ENCODE measurements around the gene CAMSAP1.

Gene CAMSAP1

GRCh38 chr9:135883410-135884089 is 23.8 kb downstream of the CAMSAP1 start:
- no peak for DNase-seq (ENCODE audit: low spot score)

GRCh38 chr9:135882011-135882410 is 25.3 kb downstream of the CAMSAP1 start:
- DNase-seq (ENCODE audit: low spot score) = no peak

GRCh38 chr9:135880438-135880837 is 26.9 kb downstream of the CAMSAP1 start:
- DNase-seq (ENCODE audit: low spot score) = no peak

- no peak for DNase-seq (ENCODE audit: low spot score)
Observed at GRCh38 chr9:135879619-135880018, 27.7 kb downstream of the CAMSAP1 start.

- DNase-seq (ENCODE audit: low spot score) = no peak
Observed at GRCh38 chr9:135879237-135879601, 28.1 kb downstream of the CAMSAP1 start.

GRCh38 chr9:135878528-135879236 is 28.7 kb downstream of the CAMSAP1 start:
- no peak for DNase-seq (ENCODE audit: low spot score)

- no peak for DNase-seq (ENCODE audit: low spot score)
Observed at GRCh38 chr9:135877791-135878527, 29.4 kb downstream of the CAMSAP1 start.

- DNase-seq (ENCODE audit: low spot score) = no peak
Observed at GRCh38 chr9:135876936-135877335, 30.4 kb downstream of the CAMSAP1 start.

GRCh38 chr9:135874859-135875258 is 32.5 kb downstream of the CAMSAP1 start:
- DNase-seq (ENCODE audit: low spot score) = no peak

- DNase-seq (ENCODE audit: low spot score) = no peak
Observed at GRCh38 chr9:135869909-135870308, 37.4 kb downstream of the CAMSAP1 start.

- no peak for DNase-seq (ENCODE audit: low spot score)
Observed at GRCh38 chr9:135865531-135865930, 41.8 kb downstream of the CAMSAP1 start.

- no peak for DNase-seq (ENCODE audit: low spot score)
Observed at GRCh38 chr9:135864447-135865049, 42.8 kb downstream of the CAMSAP1 start.

- no peak for DNase-seq (ENCODE audit: low spot score)
Observed at GRCh38 chr9:135862809-135863208, 44.5 kb downstream of the CAMSAP1 start.

GRCh38 chr9:135858491-135859185 is 48.7 kb downstream of the CAMSAP1 start:
- peak; percentile 51 for DNase-seq (ENCODE audit: low spot score)

GRCh38 chr9:135857843-135858242 is 49.5 kb downstream of the CAMSAP1 start:
- no peak for DNase-seq (ENCODE audit: low spot score)

GRCh38 chr9:135857371-135857786 is 50.0 kb downstream of the CAMSAP1 start:
- DNase-seq (ENCODE audit: low spot score) = no peak

GRCh38 chr9:135851748-135852147 is 55.6 kb downstream of the CAMSAP1 start:
- no peak for DNase-seq (ENCODE audit: low spot score)

- DNase-seq (ENCODE audit: low spot score) = no peak
Observed at GRCh38 chr9:135850737-135851136, 56.6 kb downstream of the CAMSAP1 start.

GRCh38 chr9:135849181-135849580 is 58.2 kb downstream of the CAMSAP1 start:
- no peak for DNase-seq (ENCODE audit: low spot score)

- no peak for DNase-seq (ENCODE audit: low spot score)
Observed at GRCh38 chr9:135848341-135849047, 58.9 kb downstream of the CAMSAP1 start.

- DNase-seq (ENCODE audit: low spot score) = no peak
Observed at GRCh38 chr9:135847833-135848232, 59.5 kb downstream of the CAMSAP1 start.

Data from globus pallidus (tissue), 1 donor.